Epithelial cell of proximal tubule (primary cell): ENCODE results near the gene CHMP4A. TPM values are rescaled to one million over a fixed set of nuclear protein-coding genes. Genes with fewer than 3 reads are reported as not detected.
"Not testable (repeated sequence)": the region's sequence is repeated elsewhere in the genome, so short reads cannot be mapped to it uniquely, and the experiment has no call there.

ENCODE experiments used
- DNase-seq: peaks from one replicate; pipeline ENCODE4 v3.0.0-alpha.2; 2011; ENCODE audit warnings: low read depth
- H3K4me3 ChIP-seq: 2 replicates; pipeline ENCODE4 v1.5.1; 2011; ENCODE audit warnings: low read depth, mild to moderate bottlenecking, low read length
- total RNA-seq: library from RNA; depleted of rRNA; stranded (reverse); fragments of >200 nt; gene quantifications from 2 replicates; pipeline ENCODE4 v1.2.3, GENCODE V29; 2015
- TF ChIP-seq, protein P1 (sequence below): conservative IDR thresholded peaks from 2 replicates; pipeline ENCODE4 v1.5.1; 2012; ENCODE audit warnings: low read depth, mild to moderate bottlenecking, low read length

CHMP4A gene
- total RNA-seq, 1 donor from 2014 or later = 88.4 TPM

- TF ChIP-seq, protein P1, sequence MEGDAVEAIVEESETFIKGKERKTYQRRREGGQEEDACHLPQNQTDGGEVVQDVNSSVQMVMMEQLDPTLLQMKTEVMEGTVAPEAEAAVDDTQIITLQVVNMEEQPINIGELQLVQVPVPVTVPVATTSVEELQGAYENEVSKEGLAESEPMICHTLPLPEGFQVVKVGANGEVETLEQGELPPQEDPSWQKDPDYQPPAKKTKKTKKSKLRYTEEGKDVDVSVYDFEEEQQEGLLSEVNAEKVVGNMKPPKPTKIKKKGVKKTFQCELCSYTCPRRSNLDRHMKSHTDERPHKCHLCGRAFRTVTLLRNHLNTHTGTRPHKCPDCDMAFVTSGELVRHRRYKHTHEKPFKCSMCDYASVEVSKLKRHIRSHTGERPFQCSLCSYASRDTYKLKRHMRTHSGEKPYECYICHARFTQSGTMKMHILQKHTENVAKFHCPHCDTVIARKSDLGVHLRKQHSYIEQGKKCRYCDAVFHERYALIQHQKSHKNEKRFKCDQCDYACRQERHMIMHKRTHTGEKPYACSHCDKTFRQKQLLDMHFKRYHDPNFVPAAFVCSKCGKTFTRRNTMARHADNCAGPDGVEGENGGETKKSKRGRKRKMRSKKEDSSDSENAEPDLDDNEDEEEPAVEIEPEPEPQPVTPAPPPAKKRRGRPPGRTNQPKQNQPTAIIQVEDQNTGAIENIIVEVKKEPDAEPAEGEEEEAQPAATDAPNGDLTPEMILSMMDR = no peak
- peak within 1 kb of the TSS; percentile 70 for H3K4me3 ChIP-seq
- peak; percentile 56 for DNase-seq
These were observed 18.9 kb upstream of the CHMP4A start, which contains the start of gene NEDD8 for GRCh38 chr14:24232121-24232644. Gene NEDD8 (minus strand): TSS chr14:24232367. CDS start chr14:24232267, 100 bp downstream.

GRCh38 chr14:24231263-24232120 is 18.2 kb upstream of the CHMP4A start:
- H3K4me3 ChIP-seq = peak overlapping the region; percentile 70
- TF ChIP-seq, protein P1 = no peak
- no peak for DNase-seq

- DNase-seq = no peak
- TF ChIP-seq, protein P1 = no peak
- H3K4me3 ChIP-seq = no peak overlapping the region
These were observed 15.6 kb upstream of the CHMP4A start for GRCh38 chr14:24228902-24229301.

DNA sequence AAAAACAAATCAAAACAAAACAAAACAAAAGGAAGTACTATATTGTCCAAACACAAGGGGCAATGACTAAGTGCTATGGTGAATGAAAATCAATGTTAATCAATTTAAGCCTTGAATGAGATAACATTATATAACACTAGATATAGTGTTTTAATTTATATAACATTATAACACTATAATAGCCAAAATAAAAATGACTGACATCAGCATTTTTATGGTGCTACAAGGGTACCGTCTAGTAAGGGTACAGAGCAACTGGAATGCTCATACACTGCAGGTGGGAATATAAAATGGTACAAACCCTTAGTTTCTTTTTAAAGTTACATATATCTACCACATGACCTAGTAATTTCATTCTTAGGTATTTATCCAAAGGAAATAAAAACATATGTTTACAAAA is 13.2 kb upstream of the CHMP4A start:
- DNase-seq = no peak
- TF ChIP-seq, protein P1 = no peak
- no peak overlapping the region for H3K4me3 ChIP-seq

DNA sequence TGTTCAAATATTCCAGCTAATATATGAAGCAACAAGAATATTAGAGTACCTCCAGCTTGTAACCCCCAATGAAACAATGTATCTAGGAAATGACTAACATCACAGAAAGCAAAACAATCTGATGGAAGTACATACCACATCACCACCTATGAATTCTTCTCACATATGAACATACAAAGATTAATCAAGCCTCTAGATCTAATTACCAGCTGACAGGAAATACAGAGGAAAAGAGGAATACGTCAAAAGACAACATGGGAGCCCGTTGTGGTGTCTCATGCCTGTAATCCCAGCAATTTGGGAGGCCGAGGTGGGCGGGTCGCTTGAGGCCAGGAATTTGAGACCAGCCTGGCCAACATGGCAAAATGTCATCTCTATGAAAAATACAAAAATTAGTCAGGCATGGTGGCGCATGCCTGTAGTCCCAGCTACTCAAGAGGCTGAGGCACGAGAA is 11.4 kb upstream of the CHMP4A start:
- TF ChIP-seq, protein P1 = no peak
- H3K4me3 ChIP-seq = no peak overlapping the region
- DNase-seq = no peak

DNA sequence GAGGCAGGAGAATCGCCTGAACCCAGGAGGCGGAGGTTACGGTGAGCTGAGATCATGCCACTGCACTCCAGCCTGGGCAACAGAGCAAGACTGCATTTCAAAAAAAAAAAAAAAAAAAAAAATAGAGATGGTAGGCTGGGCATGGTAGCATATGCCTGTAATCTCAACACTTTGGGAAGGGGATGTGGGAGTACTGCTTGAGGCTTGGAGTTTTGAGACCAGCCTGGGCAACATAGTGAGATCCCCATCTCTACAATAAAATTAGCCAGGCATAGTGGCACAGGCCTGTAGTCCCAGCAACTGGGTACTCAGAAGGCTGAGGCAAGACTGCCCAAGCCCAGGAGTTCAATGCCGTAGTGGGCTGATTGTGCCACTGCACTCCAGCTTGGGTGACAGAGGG is 9.7 kb upstream of the CHMP4A start:
- DNase-seq = not testable (repeated sequence)

GRCh38 chr14:24219521-24219920 is 6.2 kb upstream of the CHMP4A start:
- H3K4me3 ChIP-seq = no peak overlapping the region
- DNase-seq = no peak
- TF ChIP-seq, protein P1 = no peak

More for the DNA sequence above, 9.7 kb upstream of the CHMP4A start:
- H3K4me3 ChIP-seq = not testable (repeated sequence)
